Stimulated activated CD4-positive, alpha-beta T cell treated with anti-CD3 and anti-CD28 coated beads, Interleukin-1b, Interleukin-23, amount 100 ng/mL, for 1 hour (primary cell): ENCODE measurements around the gene TAS2R13.

Source experiments
- DNase-seq, 2 donors: peaks; one replicate each; pipeline ENCODE4 v3.0.0-alpha.2; 2020; ENCODE audit warnings: low read depth in 2 of 2

The TAS2R13 gene, protein sequence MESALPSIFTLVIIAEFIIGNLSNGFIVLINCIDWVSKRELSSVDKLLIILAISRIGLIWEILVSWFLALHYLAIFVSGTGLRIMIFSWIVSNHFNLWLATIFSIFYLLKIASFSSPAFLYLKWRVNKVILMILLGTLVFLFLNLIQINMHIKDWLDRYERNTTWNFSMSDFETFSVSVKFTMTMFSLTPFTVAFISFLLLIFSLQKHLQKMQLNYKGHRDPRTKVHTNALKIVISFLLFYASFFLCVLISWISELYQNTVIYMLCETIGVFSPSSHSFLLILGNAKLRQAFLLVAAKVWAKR

DNA sequence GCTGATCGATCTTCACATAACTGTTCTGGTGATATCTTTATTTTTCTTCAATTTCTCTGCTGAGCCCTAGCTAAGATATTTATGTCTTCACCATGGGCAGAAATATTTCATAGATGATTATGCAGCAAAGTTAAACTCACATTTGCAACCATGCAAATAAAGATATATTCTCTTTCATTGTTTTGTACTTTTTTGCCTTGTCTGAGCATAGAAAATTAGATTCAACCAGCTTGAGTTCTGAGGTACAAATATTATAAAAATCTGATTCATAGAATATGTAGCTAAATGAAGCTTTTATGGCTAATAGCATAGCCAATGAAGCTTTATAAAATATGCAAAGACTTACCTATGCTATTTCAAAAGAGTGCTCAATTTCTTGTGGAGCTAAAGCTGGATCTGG, at the start of gene TAS2R13:
Gene TAS2R13 (minus strand): TSS at position 101 of the 400 bp plus-strand sequence. CDS start 264 bp downstream, outside the sequence.
- DNase-seq: no peak

- no peak for DNase-seq
These were observed 48.4 kb upstream of the TAS2R13 start for GRCh38 chr12:10957741-10958140.

DNA sequence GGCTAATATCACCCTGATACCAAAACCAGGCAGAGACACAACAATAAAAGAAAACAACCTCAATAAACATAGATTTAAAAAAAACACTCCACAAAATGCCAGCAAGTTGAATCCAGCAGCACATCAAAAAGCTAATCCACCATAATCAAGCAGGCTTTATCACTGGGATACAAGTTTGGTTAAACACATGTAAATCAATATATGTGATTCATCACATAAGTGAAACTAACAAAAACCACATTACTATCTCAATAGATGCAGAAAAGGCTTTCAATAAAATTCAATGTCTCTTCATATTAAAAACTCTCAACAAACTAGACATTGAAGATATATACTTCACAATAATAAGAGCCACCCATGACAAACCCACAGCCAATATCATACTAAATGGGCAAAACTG, 46.7 kb upstream of the TAS2R13 start:
- no peak for DNase-seq

DNA sequence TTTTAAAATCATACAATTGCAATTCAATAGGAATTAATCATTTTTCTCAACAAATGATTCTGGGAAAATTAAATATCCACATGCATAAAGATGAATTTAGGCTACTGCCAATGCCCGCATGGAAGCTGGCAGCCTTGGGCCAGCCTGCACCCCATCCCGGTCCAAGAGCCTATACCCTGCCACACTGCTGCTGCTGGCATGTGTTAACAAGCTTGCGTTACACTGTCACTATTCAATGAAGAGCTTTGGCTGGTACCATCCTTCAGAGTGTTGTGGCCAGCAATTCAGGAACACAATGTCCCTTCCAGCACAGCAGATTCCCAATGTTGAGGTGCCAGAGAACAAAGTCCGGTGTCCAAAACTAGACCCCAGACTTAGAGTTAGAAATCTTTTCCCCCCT, 43.3 kb upstream of the TAS2R13 start:
- DNase-seq: no peak

DNA sequence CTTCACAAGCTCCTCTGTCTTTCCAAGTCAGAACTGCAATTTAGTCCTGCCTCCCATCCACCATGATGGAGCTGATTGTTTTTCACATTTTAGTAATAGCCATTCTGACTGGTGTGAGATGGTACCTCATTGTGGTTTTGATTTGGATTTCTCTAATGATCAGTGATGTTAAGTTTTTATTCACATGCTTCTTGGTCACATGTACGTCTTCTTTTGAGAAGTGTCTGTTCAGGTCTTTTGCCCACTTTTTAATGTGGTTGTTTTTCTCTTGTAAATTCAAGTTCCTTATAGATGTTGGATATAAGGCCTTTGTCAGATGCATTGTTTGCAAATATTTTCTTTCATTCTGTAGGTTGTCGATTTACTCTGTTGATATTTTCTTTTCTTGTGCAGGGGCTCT, 33.8 kb upstream of the TAS2R13 start:
- no peak for DNase-seq

DNA sequence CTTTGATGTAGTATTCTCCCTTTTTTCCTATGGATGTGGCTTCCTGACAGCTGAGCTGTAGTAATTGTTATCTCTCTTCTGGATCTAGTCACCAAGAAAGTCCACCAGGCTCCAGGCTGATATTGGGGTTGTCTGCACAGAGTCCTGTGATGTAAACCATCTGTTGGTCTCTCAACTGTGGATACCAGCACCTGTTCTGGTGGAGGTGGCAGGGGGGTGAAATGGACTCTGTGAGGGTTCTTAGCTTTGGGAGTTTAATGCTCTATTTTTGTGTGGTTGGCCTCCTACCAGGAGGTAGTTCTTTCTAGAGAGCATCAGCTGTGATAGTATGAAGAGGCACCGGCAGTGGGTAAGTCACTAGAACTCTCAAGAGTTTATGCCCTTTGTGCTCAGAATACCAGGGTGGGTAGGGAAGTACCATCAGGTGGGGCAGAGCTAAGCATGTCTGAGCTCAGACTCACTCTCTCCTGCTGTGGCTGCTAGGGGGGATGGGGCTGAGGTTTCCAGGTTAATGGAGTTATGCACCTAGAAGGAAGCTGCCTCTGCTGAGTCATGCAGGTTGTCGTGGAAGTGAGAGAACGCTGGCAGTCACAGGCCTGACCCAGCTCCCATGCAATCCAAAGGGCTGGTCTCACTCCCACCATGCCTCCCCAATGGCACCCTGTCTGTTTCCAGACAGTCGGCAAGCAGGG, 32.7 kb upstream of the TAS2R13 start:
- DNase-seq: no peak

GRCh38 chr12:10941369-10941768, 32.0 kb upstream of the TAS2R13 start:
- DNase-seq: no peak

GRCh38 chr12:10940389-10940788, 31.0 kb upstream of the TAS2R13 start:
- no peak for DNase-seq

DNA sequence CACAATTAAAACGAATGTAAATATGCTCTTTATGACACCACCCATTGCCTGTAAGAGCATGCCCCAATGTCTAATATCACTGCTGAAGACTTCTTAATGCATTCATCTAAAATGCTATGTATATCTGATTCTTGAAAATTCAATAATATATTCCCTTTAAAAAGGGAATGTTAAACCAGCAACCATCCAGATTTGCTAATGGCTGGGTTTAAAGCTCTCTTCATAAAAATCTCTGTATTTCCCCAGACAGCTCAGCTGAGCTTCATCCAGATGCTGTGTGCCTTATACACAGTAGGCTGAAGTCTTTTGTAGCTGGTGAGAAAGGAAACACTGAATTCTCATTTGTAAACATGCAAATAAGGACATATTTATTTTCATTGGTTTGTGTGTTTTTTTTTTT, 29.8 kb upstream of the TAS2R13 start, which contains the start of gene TAS2R14:
Gene TAS2R14 (minus strand): TSS at position 101 of the 400 bp plus-strand sequence. CDS start 56 bp downstream, at position 45.
- no peak for DNase-seq

GRCh38 chr12:10936506-10936905, 27.1 kb upstream of the TAS2R13 start:
- DNase-seq: no peak

DNA sequence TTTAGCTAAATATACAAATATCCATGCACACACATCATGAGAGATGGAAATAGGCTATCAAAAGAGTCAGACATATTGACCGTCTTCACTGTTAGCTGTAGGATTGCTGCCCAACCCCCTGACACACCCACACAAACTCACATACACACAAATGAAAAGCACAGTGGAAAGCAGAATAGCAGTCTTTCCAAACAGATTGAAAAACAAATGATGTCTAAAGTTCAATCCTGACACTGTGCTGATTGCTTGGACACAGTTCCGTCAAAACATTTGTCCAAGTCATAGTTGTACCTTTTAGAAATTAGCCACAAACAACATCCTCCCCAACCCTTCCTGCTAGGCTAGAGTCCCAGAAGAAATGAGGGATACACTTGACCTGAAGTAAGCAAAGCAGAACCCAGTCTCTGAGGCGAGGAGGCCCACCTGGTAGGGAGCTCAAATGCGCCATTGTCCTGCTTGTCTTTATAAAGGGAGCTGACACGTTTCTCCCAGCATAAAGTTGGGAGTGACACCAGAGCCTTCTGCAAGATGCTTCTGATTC, 19.5 kb upstream of the TAS2R13 start, which contains the start of gene PRH2:
Gene PRH2 (plus strand): TSS at position 491 of the 541 bp plus-strand sequence. CDS start 38 bp downstream, at position 529.
- DNase-seq: no peak

DNA sequence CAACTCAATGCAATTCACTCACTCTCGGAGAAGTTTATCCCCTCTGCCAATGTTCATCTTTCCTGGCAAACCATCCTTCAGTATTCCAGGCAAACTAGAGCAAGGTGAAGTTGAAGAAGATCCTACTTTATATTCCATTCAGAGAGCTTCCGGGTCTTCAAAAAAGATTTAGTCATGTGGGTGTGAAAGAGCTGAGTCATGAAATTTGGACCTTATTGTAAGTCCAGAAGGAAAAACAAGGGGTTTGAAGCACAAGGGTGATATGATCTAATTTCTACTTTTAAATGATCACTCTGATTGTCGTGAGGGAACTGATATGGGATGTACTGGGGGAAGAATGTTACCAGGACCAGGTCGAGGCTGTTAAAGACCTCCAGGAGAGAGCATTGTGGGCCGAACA, 16.9 kb upstream of the TAS2R13 start:
- no peak for DNase-seq

GRCh38 chr12:10919809-10920208, 10.4 kb upstream of the TAS2R13 start:
- no peak for DNase-seq

DNA sequence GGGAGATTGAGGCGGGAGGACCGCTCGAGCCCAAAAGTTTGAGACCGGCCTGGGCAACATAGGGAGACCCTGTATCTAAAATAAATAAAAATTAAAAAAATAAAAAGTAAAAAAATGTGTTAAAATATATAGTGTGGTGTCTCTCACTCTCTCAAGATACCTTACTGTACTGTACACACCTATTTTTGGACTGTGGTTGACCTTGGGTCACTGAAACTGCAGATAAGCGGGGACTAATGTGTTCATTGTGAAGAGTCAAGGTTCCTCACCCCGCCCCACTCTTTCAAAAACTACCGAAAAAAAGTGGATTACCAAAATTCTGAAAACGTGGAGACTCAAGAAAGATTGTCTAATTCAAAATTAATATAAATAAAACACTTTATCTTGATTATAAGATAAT, 1.0 kb upstream of the TAS2R13 start:
- DNase-seq: no peak

DNA sequence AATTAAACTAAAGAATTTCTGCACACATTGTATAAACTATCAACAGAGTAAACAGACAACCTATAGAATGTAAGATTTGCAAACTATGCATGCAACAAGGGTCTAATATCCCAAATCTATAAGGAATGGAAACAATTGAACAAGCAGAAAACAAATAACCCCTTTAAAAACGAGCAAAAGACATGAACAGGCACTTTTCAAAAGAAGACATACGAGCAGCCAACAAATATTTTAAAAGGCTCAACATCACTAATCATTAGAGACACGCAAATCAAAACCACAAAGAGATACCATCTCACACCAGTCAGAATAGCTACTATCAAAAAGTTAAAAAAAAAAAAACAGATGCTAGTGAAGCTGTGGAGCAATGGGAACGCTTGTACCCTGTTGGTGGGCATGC, 4.7 kb downstream of the TAS2R13 start:
- no peak for DNase-seq

- no peak for DNase-seq
These were observed 7.9 kb downstream of the TAS2R13 start for GRCh38 chr12:10901427-10901826.

DNA sequence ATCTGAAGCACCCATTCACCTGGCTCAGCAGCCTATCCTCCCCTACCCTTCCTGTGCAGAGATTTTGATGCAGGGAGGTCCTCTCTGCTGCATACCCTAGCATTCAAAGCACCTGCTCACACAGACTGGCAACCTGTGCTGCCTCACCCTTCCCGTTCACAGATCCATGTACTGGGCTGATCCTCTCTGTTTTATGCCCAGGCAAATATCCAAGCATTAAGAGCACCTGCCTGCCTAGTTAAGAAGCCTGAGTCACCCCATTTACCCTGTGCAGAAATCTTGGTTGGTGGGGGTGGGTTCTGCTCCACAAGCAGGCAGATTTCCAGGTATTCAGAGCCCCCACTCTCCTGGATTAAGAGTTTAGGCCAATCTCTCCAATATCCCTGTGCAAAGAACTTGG, 8.4 kb downstream of the TAS2R13 start:
- no peak for DNase-seq

- no peak for DNase-seq
These were observed 8.8 kb downstream of the TAS2R13 start for GRCh38 chr12:10900530-10900929.

DNA sequence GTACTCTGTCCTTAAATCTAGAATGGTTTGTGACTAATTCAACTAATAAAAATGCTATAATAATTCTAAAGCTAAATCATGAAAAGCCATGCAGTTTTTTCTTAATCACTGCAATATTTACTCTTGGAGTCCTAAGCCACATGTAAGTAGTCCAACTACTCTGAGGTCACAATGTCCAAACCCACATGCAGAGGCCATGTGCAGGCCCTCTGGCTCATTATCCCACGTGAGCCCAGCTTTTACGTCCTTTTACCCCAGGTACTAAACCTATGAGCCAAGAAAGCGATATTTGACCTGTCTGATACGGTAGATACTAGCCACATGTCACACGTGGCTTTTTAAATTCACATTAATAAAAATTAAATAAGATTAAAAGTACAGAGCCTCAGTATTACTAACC, 12.5 kb downstream of the TAS2R13 start:
- DNase-seq: no peak

DNA sequence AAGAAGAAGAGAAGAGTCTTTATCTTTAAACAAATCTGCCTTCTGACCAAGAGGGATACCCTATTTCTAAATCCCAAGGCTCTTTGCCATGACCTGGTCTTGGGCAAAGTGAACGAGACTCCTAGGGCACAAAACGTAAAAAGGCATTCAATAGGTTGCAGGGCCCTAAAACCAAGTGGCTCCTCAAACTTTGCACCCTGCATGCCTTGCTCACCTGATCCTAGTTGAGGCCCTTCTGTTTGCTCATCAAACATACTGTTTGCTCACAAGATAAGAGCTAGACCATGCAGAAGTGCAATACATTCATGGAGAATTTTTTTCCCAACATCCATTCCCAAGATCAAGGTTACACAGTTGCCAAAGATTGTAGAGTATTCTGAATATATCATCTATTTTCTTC, 17.4 kb downstream of the TAS2R13 start:
- DNase-seq: no peak

DNA sequence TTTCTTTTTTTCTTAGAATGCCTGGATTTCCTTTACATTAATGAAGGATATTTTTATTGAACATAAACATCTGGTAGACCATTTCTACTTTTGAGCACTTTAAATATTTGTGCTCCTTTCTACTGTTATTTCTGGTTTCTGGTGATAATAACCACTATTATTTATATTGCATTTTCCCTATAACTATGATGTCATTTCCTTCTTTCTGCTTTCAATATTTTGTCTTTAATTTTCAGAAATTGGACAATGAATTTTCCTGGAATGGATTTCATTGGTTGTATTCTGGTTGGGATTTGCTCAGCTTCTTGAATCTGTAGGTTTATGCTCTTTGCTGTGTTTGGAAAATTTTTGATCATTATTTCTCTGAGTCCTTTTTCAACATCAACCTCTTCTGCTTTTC, 20.1 kb downstream of the TAS2R13 start:
- DNase-seq: no peak

DNA sequence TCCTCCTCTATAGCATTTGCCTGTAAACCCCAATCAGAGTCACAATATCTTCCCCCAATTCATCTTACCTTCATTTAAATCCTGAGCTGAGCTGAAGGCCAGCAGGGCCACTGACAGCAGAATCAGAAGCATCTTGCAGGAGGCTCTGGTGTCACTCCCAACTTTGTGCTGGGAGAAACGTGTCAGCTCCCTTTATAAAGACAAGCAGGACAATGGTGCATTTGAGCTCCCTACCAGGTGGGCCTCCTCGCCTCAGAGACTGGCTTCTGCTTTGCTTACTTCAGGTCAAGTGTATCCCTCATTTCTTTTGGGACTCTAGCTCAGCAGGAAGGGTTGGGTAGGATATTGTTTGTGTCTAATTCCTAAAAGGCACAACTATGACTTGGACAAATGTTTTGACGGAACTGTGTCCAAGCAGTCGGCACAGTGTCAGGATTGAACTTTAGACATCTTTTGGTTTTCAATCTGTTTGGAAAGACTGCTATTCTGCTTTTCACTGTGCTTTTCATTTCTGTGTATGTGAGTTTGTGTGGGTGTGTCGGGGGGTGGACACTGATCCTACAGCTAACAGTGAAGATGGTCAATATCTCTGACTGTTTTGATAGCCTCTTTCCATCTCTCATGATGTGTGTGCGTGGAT, 25.2 kb downstream of the TAS2R13 start, which contains the start of gene PRH1:
Gene PRH1 (minus strand): TSS at position 170 of the 640 bp plus-strand sequence. CDS start 38 bp downstream, at position 132.
- DNase-seq: no peak
